Neutrophil (primary cell): ENCODE results near the gene ZNRF3.

Experiments
- H3K27ac ChIP-seq: fragments of 200-600 bp; sonication (generic); 2 replicates; pipeline ENCODE4 v1.5.1; 2016; ENCODE audit warnings: mild to moderate bottlenecking, moderate library complexity
- H3K27me3 ChIP-seq: fragments of 200-600 bp; sonication (generic); 2 replicates; pipeline ENCODE4 v1.6.0; 2016; ENCODE audit warnings: mild to moderate bottlenecking
- H3K36me3 ChIP-seq: fragments of 200-600 bp; sonication (generic); 2 replicates; pipeline ENCODE4 v1.5.1; 2017
- H3K4me1 ChIP-seq, 2 experiments: fragments of 200-600 bp in 1 of 2; sonication (generic) in 1 of 2; 1 replicate in 1 of 2; 2 replicates in 1 of 2; pipeline versions ENCODE4 v1.5.1 to v1.6.1; 2013 to 2016; ENCODE audit warnings: low read depth in 1 of 2, low read length in 1 of 2, mild to moderate bottlenecking in 1 of 2, moderate library complexity in 1 of 2; ENCODE audit not compliant: control insufficient read depth in 1 of 2, insufficient read depth in 1 of 2
- H3K4me3 ChIP-seq, 2 experiments: fragments of 200-600 bp in 1 of 2; sonication (generic) in 1 of 2; 1 replicate in 1 of 2; 2 replicates in 1 of 2; pipeline ENCODE4 v1.5.1; 2013 to 2016; ENCODE audit warnings: low read depth in 1 of 2, low read length in 1 of 2, mild to moderate bottlenecking in 1 of 2, moderate library complexity in 1 of 2
- H3K9me3 ChIP-seq: fragments of 200-600 bp; sonication (generic); 2 replicates; pipeline ENCODE4 v1.5.1; 2016
- TF ChIP-seq, protein P1 (sequence below): fragments of 200-600 bp; sonication (generic); IDR thresholded peaks from 2 replicates; pipeline ENCODE4 v1.5.1; 2016; ENCODE audit warnings: antibody characterized with exemption

ZNRF3 gene

DNA sequence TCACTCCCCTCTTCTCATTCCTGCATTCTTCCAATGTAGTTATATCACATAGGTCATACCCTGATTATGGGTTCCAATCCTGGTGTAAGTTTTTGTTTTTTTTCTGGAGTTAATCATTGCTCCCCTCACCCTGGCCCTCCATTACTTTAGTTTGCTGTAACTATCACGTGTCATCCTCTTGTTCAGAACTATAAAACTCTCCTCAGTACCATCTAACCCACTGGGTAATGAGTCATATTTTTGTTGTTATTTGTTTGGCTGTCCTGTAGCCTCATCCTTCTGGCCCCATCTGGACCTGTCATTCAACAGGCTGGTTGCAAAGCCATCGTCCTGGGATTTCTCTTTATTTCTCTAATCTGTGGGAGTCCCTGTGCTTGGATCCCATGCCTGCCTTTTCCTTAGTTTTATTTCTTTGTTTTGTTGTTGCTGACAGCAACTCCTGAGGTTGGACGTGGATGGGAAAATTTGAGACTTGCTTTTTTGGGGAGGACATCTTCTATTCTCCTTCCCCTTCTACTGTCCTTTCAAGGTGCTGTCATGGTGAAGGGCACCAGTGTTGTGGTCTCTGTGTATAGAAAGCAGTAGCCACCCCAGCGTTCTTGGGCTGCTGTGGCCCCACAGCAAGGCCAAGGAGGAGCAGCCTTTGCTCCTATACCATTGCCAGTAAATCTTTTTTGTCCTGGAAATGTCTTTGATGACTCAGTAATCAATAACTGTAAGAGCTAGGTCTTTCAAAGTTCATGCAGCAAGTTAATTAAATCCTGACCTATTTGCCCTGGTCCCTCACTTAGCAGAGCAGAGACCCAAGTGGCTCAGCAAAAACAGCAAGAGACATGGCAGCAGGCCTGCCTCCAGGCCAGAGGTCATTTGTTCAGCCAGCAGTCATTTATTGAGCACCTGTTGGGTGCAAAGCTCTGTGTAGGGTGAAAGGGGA lies 95.8 kb downstream of the ZNRF3 start:
- no peaks in the 10 kb centered on the region for H3K36me3 ChIP-seq
- TF ChIP-seq, protein P1, sequence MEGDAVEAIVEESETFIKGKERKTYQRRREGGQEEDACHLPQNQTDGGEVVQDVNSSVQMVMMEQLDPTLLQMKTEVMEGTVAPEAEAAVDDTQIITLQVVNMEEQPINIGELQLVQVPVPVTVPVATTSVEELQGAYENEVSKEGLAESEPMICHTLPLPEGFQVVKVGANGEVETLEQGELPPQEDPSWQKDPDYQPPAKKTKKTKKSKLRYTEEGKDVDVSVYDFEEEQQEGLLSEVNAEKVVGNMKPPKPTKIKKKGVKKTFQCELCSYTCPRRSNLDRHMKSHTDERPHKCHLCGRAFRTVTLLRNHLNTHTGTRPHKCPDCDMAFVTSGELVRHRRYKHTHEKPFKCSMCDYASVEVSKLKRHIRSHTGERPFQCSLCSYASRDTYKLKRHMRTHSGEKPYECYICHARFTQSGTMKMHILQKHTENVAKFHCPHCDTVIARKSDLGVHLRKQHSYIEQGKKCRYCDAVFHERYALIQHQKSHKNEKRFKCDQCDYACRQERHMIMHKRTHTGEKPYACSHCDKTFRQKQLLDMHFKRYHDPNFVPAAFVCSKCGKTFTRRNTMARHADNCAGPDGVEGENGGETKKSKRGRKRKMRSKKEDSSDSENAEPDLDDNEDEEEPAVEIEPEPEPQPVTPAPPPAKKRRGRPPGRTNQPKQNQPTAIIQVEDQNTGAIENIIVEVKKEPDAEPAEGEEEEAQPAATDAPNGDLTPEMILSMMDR: no peak
- H3K27me3 ChIP-seq: peaks cover 76% of the 10 kb centered on the region
- H3K4me1 ChIP-seq: no peaks in the 10 kb centered on the region
- H3K9me3 ChIP-seq: no peaks in the 10 kb centered on the region
- H3K27ac ChIP-seq: no peak overlapping the region
- H3K4me3 ChIP-seq: no peak overlapping the region

DNA sequence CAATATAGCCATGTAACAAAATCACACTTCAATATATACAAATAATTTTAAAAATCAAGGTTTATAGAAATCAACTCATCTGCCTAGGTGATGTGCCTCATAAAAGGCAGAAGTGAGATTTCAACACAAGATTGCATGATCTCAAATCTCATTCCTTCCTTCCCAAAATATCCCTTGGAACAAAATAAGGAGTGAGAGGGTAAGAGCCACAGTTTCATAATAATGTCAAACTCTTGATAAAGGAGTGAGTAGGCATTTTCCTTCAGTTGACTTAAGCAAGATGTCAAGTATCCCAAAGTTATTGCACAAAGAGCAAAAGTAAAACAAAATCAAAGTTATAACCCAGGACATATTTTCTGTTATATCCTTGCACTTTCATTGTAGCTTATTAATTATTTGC lies 97.0 kb downstream of the ZNRF3 start:
- no peak overlapping the region for H3K4me3 ChIP-seq
- no peaks in the 10 kb centered on the region for H3K9me3 ChIP-seq
- no peaks in the 10 kb centered on the region for H3K36me3 ChIP-seq
- TF ChIP-seq, protein P1: no peak
- H3K27ac ChIP-seq: no peak overlapping the region
- H3K4me1 ChIP-seq: no peaks in the 10 kb centered on the region
- H3K27me3 ChIP-seq: peaks cover 76% of the 10 kb centered on the region

DNA sequence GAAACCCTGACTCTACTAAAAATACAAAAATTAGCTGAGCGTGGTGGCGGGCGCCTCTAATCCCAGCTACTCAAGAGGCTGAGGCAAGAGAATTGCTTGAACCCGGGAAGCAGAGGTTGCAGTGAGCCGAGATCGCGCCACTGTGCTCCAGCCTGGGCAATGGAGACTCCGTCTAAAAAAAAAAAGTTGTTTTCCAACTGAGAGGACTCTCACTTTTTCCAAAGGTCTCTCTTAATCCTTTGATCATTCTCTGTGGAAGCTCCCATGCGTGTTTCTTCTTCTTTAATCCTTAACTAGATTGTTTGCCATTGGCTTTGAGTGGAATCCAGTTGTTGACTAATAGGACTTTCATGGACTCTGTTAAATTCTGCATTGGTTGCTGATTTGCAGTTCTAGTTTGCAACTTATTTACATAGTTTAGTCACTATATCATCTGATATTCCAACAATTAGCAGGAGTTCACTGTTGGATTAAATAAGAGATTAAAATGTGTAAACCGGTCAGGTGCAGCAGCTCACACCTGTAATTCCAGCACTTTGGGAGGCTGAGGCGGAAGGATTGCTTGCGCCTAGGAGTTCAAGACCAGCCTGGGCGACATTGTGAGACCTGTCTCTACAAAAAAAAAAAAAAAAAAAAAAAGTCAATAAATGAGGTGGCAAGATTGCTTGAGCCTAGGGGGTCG lies 98.6 kb downstream of the ZNRF3 start:
- Histone ChIP-seq H3K9me3 (no peaks in the 10 kb centered on the region), H3K27ac (no peak overlapping the region), H3K27me3 (peaks cover 65% of the 10 kb centered on the region), H3K4me3 (no peak overlapping the region), H3K4me1 (no peaks in the 10 kb centered on the region), H3K36me3 (no peaks in the 10 kb centered on the region)
- TF ChIP-seq, protein P1: no peak

DNA sequence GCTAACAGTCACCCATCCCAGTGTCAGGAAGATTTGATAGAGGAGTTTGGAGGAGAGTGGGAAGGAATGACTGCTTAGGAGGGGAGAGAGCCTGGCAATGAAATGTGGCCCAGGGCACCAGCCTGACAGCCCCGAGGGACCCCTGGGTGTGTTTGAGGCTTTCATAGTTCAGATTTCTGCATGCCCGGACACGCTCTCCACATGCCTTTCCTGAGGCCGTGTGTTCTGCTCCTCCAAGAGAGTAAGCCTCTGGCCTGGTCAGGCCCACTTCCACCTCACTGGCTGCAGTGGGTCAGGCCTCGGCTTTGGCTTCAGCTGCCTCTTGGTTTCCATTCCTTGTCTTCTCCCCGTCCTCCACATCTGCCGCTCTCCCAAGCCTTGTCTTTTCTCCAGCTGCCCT lies 99.8 kb downstream of the ZNRF3 start:
- TF ChIP-seq, protein P1: no peak
- no peak overlapping the region for H3K27ac ChIP-seq
- H3K9me3 ChIP-seq: no peaks in the 10 kb centered on the region

DNA sequence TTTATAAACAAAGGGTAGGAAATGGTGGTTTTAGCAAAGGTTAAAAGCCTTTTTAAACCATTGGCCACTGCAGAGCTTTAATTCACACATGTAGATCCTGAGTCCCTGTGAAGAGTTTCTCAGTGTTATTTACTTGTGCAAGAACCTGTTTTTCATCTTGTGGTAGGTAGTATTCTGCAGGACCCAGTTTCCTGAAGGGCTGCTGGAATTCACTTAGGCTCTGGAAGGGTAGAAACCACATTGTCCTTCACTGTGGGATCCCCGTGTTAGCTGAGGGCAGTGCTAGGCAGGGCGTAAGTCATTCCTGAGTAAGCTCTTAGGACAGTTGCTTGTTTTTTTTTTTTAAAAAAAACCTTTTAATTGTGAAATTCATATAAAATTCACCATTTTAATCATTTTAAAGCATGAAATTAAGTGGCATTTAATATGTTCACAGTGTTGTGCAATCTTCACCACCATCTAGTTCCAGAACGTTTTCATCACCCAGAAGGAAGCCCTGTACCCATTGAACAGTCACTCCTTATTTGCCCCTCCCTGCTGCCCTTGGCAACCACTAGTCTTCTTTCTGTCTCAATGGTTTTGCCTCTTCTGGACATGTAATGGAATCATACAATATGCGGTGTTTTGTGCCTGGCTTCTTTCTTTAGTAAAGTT lies 100.5 kb downstream of the ZNRF3 start:
- H3K27me3 ChIP-seq: peaks cover 52% of the 10 kb centered on the region
- H3K27ac ChIP-seq: no peak overlapping the region
- H3K9me3 ChIP-seq: no peaks in the 10 kb centered on the region
- no peak overlapping the region for H3K4me3 ChIP-seq
- TF ChIP-seq, protein P1: no peak
- no peaks in the 10 kb centered on the region for H3K4me1 ChIP-seq
- H3K36me3 ChIP-seq: no peaks in the 10 kb centered on the region

More for the DNA sequence above, 99.8 kb downstream of the ZNRF3 start:
- no peaks in the 10 kb centered on the region for H3K36me3 ChIP-seq
- no peak overlapping the region for H3K4me3 ChIP-seq
- no peaks in the 10 kb centered on the region for H3K4me1 ChIP-seq
- peaks cover 55% of the 10 kb centered on the region for H3K27me3 ChIP-seq
